Osteoblast (primary cell): ENCODE data around the gene KCNK13. TPM values are rescaled to one million over a fixed set of nuclear protein-coding genes. Genes with fewer than 3 reads are reported as not detected.

ENCODE experiments used
- small RNA-seq: library from RNA; depleted of rRNA; stranded (forward); fragments of <200 nt; gene quantifications from one replicate; pipeline ENCODE3, GENCODE V24; 2012
- total RNA-seq: library from RNA; depleted of rRNA; stranded (reverse); fragments of >200 nt; gene quantifications from 2 replicates; pipeline ENCODE4 v1.2.3, GENCODE V29; 2012

KCNK13 gene
- total RNA-seq, 1 donor = not detected

Small RNA genes within 50 kb of the gene (small RNA-seq; reads per million reads assigned to genes)
- not detected for gene RF00019

Other genes with a start within 250 kb of the KCNK13 start
- gene EFCAB11, start 107.3 kb upstream of the KCNK13 start, total RNA-seq = 6.9 and 8.0 TPM in 2 replicates
- gene TDP1, start 106.1 kb upstream of the KCNK13 start, total RNA-seq = 11.2 and 16.2 TPM in 2 replicates
- 94.8 and 101 TPM in 2 replicates for gene PSMC1, start 194.6 kb downstream of the KCNK13 start, total RNA-seq